ENCODE results near the gene GNG8.
"Not testable (repeated sequence)": the region's sequence is repeated elsewhere in the genome, so short reads cannot be mapped to it uniquely, and the experiment has no call there.

Gene GNG8

GRCh38 chr19:46644720-46645119 lies 8.7 kb upstream of the GNG8 start:
- no peak for DNase-seq

- DNase-seq: no peak
Observed at GRCh38 chr19:46640656-46641055, 4.7 kb upstream of the GNG8 start.

- no peak for DNase-seq
Observed at GRCh38 chr19:46639358-46640182, 3.6 kb upstream of the GNG8 start.

GRCh38 chr19:46637224-46637623 lies 1.2 kb upstream of the GNG8 start:
- no peak for DNase-seq

GRCh38 chr19:46634656-46635218 lies 1.3 kb downstream of the GNG8 start:
- no peak for DNase-seq

- DNase-seq: no peak
Observed at GRCh38 chr19:46634045-46634655, 1.9 kb downstream of the GNG8 start.

GRCh38 chr19:46633130-46633529 lies 2.9 kb downstream of the GNG8 start:
- no peak for DNase-seq

- DNase-seq: no peak
Observed at GRCh38 chr19:46631481-46631880, 4.5 kb downstream of the GNG8 start.

- DNase-seq: no peak
Observed at GRCh38 chr19:46630586-46631205, 5.3 kb downstream of the GNG8 start.

- no peak for DNase-seq
Observed at GRCh38 chr19:46629546-46630025, 6.4 kb downstream of the GNG8 start.

- not testable (repeated sequence) for DNase-seq
Observed at GRCh38 chr19:46628970-46629369, 7.0 kb downstream of the GNG8 start.

- no peak for DNase-seq
Observed at GRCh38 chr19:46626446-46626845, 9.6 kb downstream of the GNG8 start.

- DNase-seq: no peak
Observed at GRCh38 chr19:46625731-46626130, 10.3 kb downstream of the GNG8 start.

- no peak for DNase-seq
Observed at GRCh38 chr19:46624958-46625661, 10.9 kb downstream of the GNG8 start, which contains the start of gene PTGIR. TSS of gene PTGIR (minus strand) at chr19:46625089. CDS start at chr19:46624225, 864 bp downstream.

- no peak for DNase-seq
Observed at GRCh38 chr19:46623915-46624502, 12.0 kb downstream of the GNG8 start.

GRCh38 chr19:46622118-46622446 lies 13.9 kb downstream of the GNG8 start:
- DNase-seq: no peak

GRCh38 chr19:46621191-46622117 lies 14.5 kb downstream of the GNG8 start:
- no peak for DNase-seq

- DNase-seq: no peak
Observed at GRCh38 chr19:46620716-46621115, 15.3 kb downstream of the GNG8 start.

- no peak for DNase-seq
Observed at GRCh38 chr19:46620267-46620666, 15.7 kb downstream of the GNG8 start.

- no peak for DNase-seq
Observed at GRCh38 chr19:46618670-46619231, 17.3 kb downstream of the GNG8 start.

- no peak for DNase-seq
Observed at GRCh38 chr19:46617601-46618000, 18.4 kb downstream of the GNG8 start.

All from amniotic stem cell (primary cell).